Esophagus squamous epithelium (tissue), 5 donors: Measurements from ENCODE around the gene HSPA4. TPM values are rescaled to one million over a fixed set of nuclear protein-coding genes. Genes with fewer than 3 reads are reported as not detected.

Experiments used
- DNase-seq: peaks from one replicate; lab custom pipeline; 2025; lab: John Stamatoyannopoulos, UW
- H3K27ac ChIP-seq, 4 donors: fragments of 200-600 bp; sonication (generic); one replicate each; pipeline ENCODE4 v1.5.1; 2016 to 2019; ENCODE audit warnings: mild to moderate bottlenecking in 1 of 4
- H3K27me3 ChIP-seq, 4 donors: fragments of 200-600 bp; sonication (generic); 1 replicate in 3 of 4; 2 replicates in 1 of 4; pipeline versions ENCODE4 v1.5.1 to v1.6.0; 2017 to 2021; ENCODE audit warnings: antibody characterized with exemption in 1 of 4
- H3K36me3 ChIP-seq, 3 donors: fragments of 200-600 bp; sonication (generic); one replicate each; pipeline ENCODE4 v1.5.1; 2016 to 2019
- H3K4me1 ChIP-seq, 3 donors: fragments of 200-600 bp; sonication (generic); one replicate each; pipeline ENCODE4 v1.5.1; 2017 to 2019
- H3K4me3 ChIP-seq, 4 donors: fragments of 200-600 bp; sonication (generic); 1 replicate in 3 of 4; 2 replicates in 1 of 4; pipeline ENCODE4 v1.5.1; 2016 to 2019; ENCODE audit warnings: mild to moderate bottlenecking in 2 of 4, moderate library complexity in 1 of 4
- H3K9me3 ChIP-seq, 3 donors: fragments of 200-600 bp; sonication (generic); one replicate each; pipeline ENCODE4 v1.5.1; 2016 to 2019
- CTCF ChIP-seq, 6 experiments: fragments of 450-650 bp in 4 of 6; fragments of 200-600 bp in 2 of 6; sonication (generic) in 2 of 6; IDR thresholded peaks; one replicate each; pipeline ENCODE4 v1.5.1; 2016 to 2019; ENCODE audit warnings: antibody characterized with exemption in 6 of 6, mild to moderate bottlenecking in 4 of 6, moderate library complexity in 4 of 6
- POLR2A ChIP-seq, 4 donors: fragments of 450-650 bp; IDR thresholded peaks; one replicate each; pipeline ENCODE4 v1.6.1; 2017; ENCODE audit warnings: antibody characterized with exemption in 4 of 4, mild to moderate bottlenecking in 4 of 4, moderate library complexity in 3 of 4
- WGBS, 2 donors: methylation state at CpG; one replicate each; pipeline ENCODE4 v1.1.5; 2018; 5-methylcytosine and 5-hydroxymethylcytosine counted together
- intact Hi-C: fragments of 100-400 bp; cut with DNase I; formaldehyde crosslinking; loops from one replicate; pipeline ENCODE4 v1.15.0; 2022
- total RNA-seq, 4 donors: library from RNA; depleted of rRNA; stranded (reverse); fragments of >200 nt; gene quantifications; one replicate each; pipeline ENCODE4 v1.1.0, GENCODE V29; 2016
- donor health status: DM: yes; HTN: yes; CAD: no.

HSPA4 gene
- total RNA-seq, 4 donors from 2014 or later, result 47.7 to 82.4 (median 67.3) TPM

- 37 to 50% methylated on average over 4 of the region's 4 CpGs for WGBS, 2 donors
- Histone ChIP-seq H3K9me3 (no peaks in the 10 kb centered on the region), H3K27ac (peak overlapping the region; percentile 98 to 100 (median 99)), H3K4me1 (peaks cover 4 to 42% (median 23%) of the 10 kb centered on the region in 3 donors), H3K4me3 (peak overlapping the region; percentile 79 to 99 (median 90)), H3K27me3 (no peaks in the 10 kb centered on the region), H3K36me3 (no peaks in the 10 kb centered on the region)
- no peak for DNase-seq
- intact Hi-C loops, result loop anchor here (10.0 kb wide), 1 partner anchor 86 kb away; the partner anchor contains the start of gene AFF4
- TF ChIP-seq CTCF (IDR thresholded peaks at IDR 0.05) (no peak), POLR2A (IDR thresholded peaks at IDR 0.05) (no peak)
Observed at GRCh38 chr5:133050521-133050920, 1.3 kb upstream of the HSPA4 start.

GRCh38 chr5:133051061-133051541 is 712 bp upstream of the HSPA4 start:
- Histone ChIP-seq H3K9me3 (no peaks in the 10 kb centered on the region), H3K36me3 (no peaks in the 10 kb centered on the region), H3K27ac (peak overlapping the region; percentile 98 to 100 (median 99)), H3K4me1 (peaks cover 4 to 47% (median 26%) of the 10 kb centered on the region in 3 donors), H3K4me3 (peak overlapping the region; percentile 79 to 99 (median 90)), H3K27me3 (no peaks in the 10 kb centered on the region)
- intact Hi-C loops, result loop anchor here (10.0 kb wide), 1 partner anchor 86 kb away; the partner anchor contains the start of gene AFF4
- 1 to 5% methylated on average over 10 of the region's 15 CpGs for WGBS, 2 donors
- DNase-seq, result no peak
- no peak for TF ChIP-seq POLR2A (IDR thresholded peaks at IDR 0.05)
- no peak for TF ChIP-seq CTCF (IDR thresholded peaks at IDR 0.05)

- Histone ChIP-seq H3K27ac (peak overlapping the region; percentile 98 to 100 (median 99)), H3K36me3 (no peaks in the 10 kb centered on the region), H3K4me3 (peak overlapping the region; percentile 79 to 99 (median 90)), H3K4me1 (peaks cover 4 to 60% (median 26%) of the 10 kb centered on the region in 3 donors), H3K27me3 (no peaks in the 10 kb centered on the region), H3K9me3 (no peaks in the 10 kb centered on the region)
- WGBS, 2 donors, result 1 to 3% methylated on average over 36 to 38 of the region's 59 CpGs
- TF ChIP-seq POLR2A (IDR thresholded peaks at IDR 0.05) (no peak), CTCF (IDR thresholded peaks at IDR 0.05) (no peak)
- peak; percentile 5 for DNase-seq
- intact Hi-C loops, result loop anchor here (10.0 kb wide), 1 partner anchor 88 kb away; the partner anchor contains the start of gene AFF4
Observed at GRCh38 chr5:133052317-133053175, 733 bp downstream of the HSPA4 start.

- Histone ChIP-seq H3K9me3 (no peaks in the 10 kb centered on the region), H3K27ac (no peak overlapping the region), H3K4me1 (peaks cover 4 to 69% (median 32%) of the 10 kb centered on the region in 3 donors), H3K4me3 (peak overlapping the region in 3 of 4 donors; percentile 79 to 99 (median 91)), H3K27me3 (no peaks in the 10 kb centered on the region), H3K36me3 (no peaks in the 10 kb centered on the region)
- WGBS, 2 donors, result 86 to 97% methylated on average over 6 to 10 of the region's 15 CpGs
- DNase-seq, result no peak
- TF ChIP-seq POLR2A (IDR thresholded peaks at IDR 0.05), result no peak
- no peak for TF ChIP-seq CTCF (IDR thresholded peaks at IDR 0.05)
- intact Hi-C loops, result loop anchor here (10.0 kb wide), 1 partner anchor 89 kb away; the partner anchor contains the start of gene AFF4
Observed at GRCh38 chr5:133053448-133053847, 1.6 kb downstream of the HSPA4 start.
